ENCODE measurements around the gene MOB2. TPM values are rescaled to one million over a fixed set of nuclear protein-coding genes. Genes with fewer than 3 reads are reported as not detected.

The MOB2 gene
- total and polyA plus RNA-seq, 9 donors: 28.5 to 50.1 (median 32.0) TPM

GRCh38 chr11:1455032-1455762 lies 31.4 kb downstream of the MOB2 start:
- Histone ChIP-seq H3K4me1 (ENCODE audit: insufficient read depth) (peaks cover 12% of the 10 kb centered on the region), H3K9me3 (no peaks in the 10 kb centered on the region), H3K27ac (no peak overlapping the region), H3K4me3 (no peak overlapping the region), H3K36me3 (no peaks in the 10 kb centered on the region), H3K27me3 (no peaks in the 10 kb centered on the region)
- DNase-seq: no peak
- no peak for TF ChIP-seq CTCF (IDR thresholded peaks at IDR 0.05)
- no peak for TF ChIP-seq POLR2A (IDR thresholded peaks at IDR 0.05)
- TF ChIP-seq EP300 (IDR thresholded peaks at IDR 0.05): no peak
- 79 to 85% (median 81%) methylated on average over 24 of the region's 24 CpGs for WGBS, 3 donors
- intact Hi-C loops (cut with DNase I): loop anchor here in 2 of 4 donors (5.0 kb wide), 1 partner anchor 62 kb away; no protein-coding TSS in a partner anchor

- no peak overlapping the region for H3K4me3 ChIP-seq
- peaks cover 7% of the 10 kb centered on the region for H3K4me1 ChIP-seq (ENCODE audit: insufficient read depth)
- intact Hi-C loops (cut with DNase I): no loop called here
- no peaks in the 10 kb centered on the region for H3K36me3 ChIP-seq
- no peak overlapping the region for H3K27ac ChIP-seq
- DNase-seq: no peak
- no peaks in the 10 kb centered on the region for H3K9me3 ChIP-seq
- 59 to 66% (median 60%) methylated on average over 18 to 21 of the region's 21 CpGs for WGBS, 3 donors
- no peaks in the 10 kb centered on the region for H3K27me3 ChIP-seq
- no peak for TF ChIP-seq POLR2A (IDR thresholded peaks at IDR 0.05)
- no peak for TF ChIP-seq EP300 (IDR thresholded peaks at IDR 0.05)
- TF ChIP-seq CTCF (IDR thresholded peaks at IDR 0.05): no peak
Observed at GRCh38 chr11:1454576-1454975, 32.0 kb downstream of the MOB2 start.

GRCh38 chr11:1453611-1454034 lies 33.0 kb downstream of the MOB2 start:
- H3K9me3 ChIP-seq: no peaks in the 10 kb centered on the region
- TF ChIP-seq POLR2A (IDR thresholded peaks at IDR 0.05): no peak
- TF ChIP-seq CTCF (IDR thresholded peaks at IDR 0.05): peak in 2 of 3 donors; percentile 18 to 48
- no peak for TF ChIP-seq EP300 (IDR thresholded peaks at IDR 0.05)
- peaks cover 3% of the 10 kb centered on the region for H3K4me1 ChIP-seq (ENCODE audit: insufficient read depth)
- H3K36me3 ChIP-seq: no peaks in the 10 kb centered on the region
- peak in 1 of 5 donors; percentile 32 for DNase-seq
- 13 to 25% (median 23%) methylated on average over 14 to 17 of the region's 17 CpGs for WGBS, 3 donors
- intact Hi-C loops (cut with DNase I): no loop called here
- H3K27ac ChIP-seq: no peak overlapping the region
- no peak overlapping the region for H3K4me3 ChIP-seq
- no peaks in the 10 kb centered on the region for H3K27me3 ChIP-seq

- no peak for TF ChIP-seq CTCF (IDR thresholded peaks at IDR 0.05)
- no peak for TF ChIP-seq POLR2A (IDR thresholded peaks at IDR 0.05)
- no peak for TF ChIP-seq EP300 (IDR thresholded peaks at IDR 0.05)
- Histone ChIP-seq H3K9me3 (no peaks in the 10 kb centered on the region), H3K27me3 (no peaks in the 10 kb centered on the region), H3K4me1 (ENCODE audit: insufficient read depth) (no peaks in the 10 kb centered on the region), H3K27ac (no peak overlapping the region), H3K36me3 (no peaks in the 10 kb centered on the region), H3K4me3 (no peak overlapping the region)
- WGBS, 3 donors: 17 to 32% (median 21%) methylated on average over 8 to 13 of the region's 13 CpGs
- intact Hi-C loops (cut with DNase I): no loop called here
- no peak for DNase-seq
Observed at GRCh38 chr11:1452744-1453143, 33.8 kb downstream of the MOB2 start.

Measured in ovary (tissue), 9 donors.